SK-N-SH treated with all-trans-retinoic acid at 6 μM for 48 hours (cell line): ENCODE measurements around the gene C20orf204.

Experiments used
- ATAC-seq: fragments of 200-7000 bp; cut with Tn5 transposase; 3 replicates; pipeline ENCODE4 v1.9.1; 2020; ENCODE audit warnings: mild to moderate bottlenecking, moderate library complexity
- ARNTL ChIP-seq: fragments of 450-650 bp; formaldehyde crosslinking; IDR thresholded peaks from 2 replicates; pipeline ENCODE4 v1.5.0; 2020; ENCODE audit warnings: low read depth, mild to moderate bottlenecking, moderate library complexity, borderline replicate concordance
- BACH2 ChIP-seq: fragments of 250-450 bp; sonication (Bioruptor Pico); IDR thresholded peaks from 2 replicates; pipeline ENCODE4 v1.9.0; 2021; ENCODE audit warnings: mild to moderate bottlenecking, borderline replicate concordance
- CREB5 ChIP-seq: fragments of 250-450 bp; sonication (Bioruptor Pico); IDR thresholded peaks from 2 replicates; pipeline ENCODE4 v1.5.1; 2020; ENCODE audit warnings: low read depth, mild to moderate bottlenecking, moderate library complexity
- CSDC2 ChIP-seq: fragments of 250-450 bp; sonication (Bioruptor Pico); IDR thresholded peaks from 2 replicates; pipeline ENCODE4 v1.5.0; 2020; ENCODE audit warnings: mild to moderate bottlenecking, moderate library complexity
- CSRNP3 ChIP-seq: fragments of 250-450 bp; sonication (Bioruptor Pico); IDR thresholded peaks from 2 replicates; pipeline ENCODE4 v1.5.1; 2021; ENCODE audit warnings: mild to moderate bottlenecking, moderate library complexity
- ESRRG ChIP-seq: fragments of 250-450 bp; sonication (Bioruptor Pico); IDR thresholded peaks from 2 replicates; pipeline ENCODE4 v1.6.1; 2021; ENCODE audit warnings: mild to moderate bottlenecking
- GLIS3 ChIP-seq: fragments of 250-450 bp; sonication (Bioruptor Pico); IDR thresholded peaks from 2 replicates; pipeline ENCODE4 v1.5.0; 2020; ENCODE audit warnings: mild to moderate bottlenecking, moderate library complexity
- ISL1 ChIP-seq: fragments of 250-450 bp; sonication (Bioruptor Pico); IDR thresholded peaks from 2 replicates; pipeline ENCODE4 v2.1.2; 2022; ENCODE audit warnings: mild to moderate bottlenecking, moderate library complexity
- OSR1 ChIP-seq: fragments of 250-450 bp; sonication (Bioruptor Pico); IDR thresholded peaks from 2 replicates; pipeline ENCODE4 v1.8.0; 2022; ENCODE audit warnings: moderate library complexity, mild to moderate bottlenecking, inconsistent platforms
- PATZ1 ChIP-seq: fragments of 250-450 bp; sonication (Bioruptor Pico); IDR thresholded peaks from 2 replicates; pipeline ENCODE4 v1.8.0; 2020; ENCODE audit warnings: mild to moderate bottlenecking, moderate library complexity, borderline replicate concordance
- POU6F1 ChIP-seq: fragments of 250-450 bp; sonication (Bioruptor Pico); IDR thresholded peaks from 2 replicates; pipeline ENCODE4 v1.8.0; 2021; ENCODE audit warnings: low read depth, mild to moderate bottlenecking, moderate library complexity, borderline replicate concordance
- PPARA ChIP-seq: fragments of 250-450 bp; sonication (Bioruptor Pico); IDR thresholded peaks from 2 replicates; pipeline ENCODE4 v1.5.0; 2020; ENCODE audit warnings: mild to moderate bottlenecking, borderline replicate concordance
- RARB ChIP-seq: fragments of 250-450 bp; sonication (Bioruptor Pico); IDR thresholded peaks from 2 replicates; pipeline ENCODE4 v1.8.0; 2021; ENCODE audit warnings: mild to moderate bottlenecking, moderate library complexity
- SNAI2 ChIP-seq: fragments of 250-450 bp; sonication (Bioruptor Pico); IDR thresholded peaks from 2 replicates; pipeline ENCODE4 v1.5.0; 2020; ENCODE audit warnings: mild to moderate bottlenecking, moderate library complexity
- TSHZ2 ChIP-seq: fragments of 250-450 bp; sonication (Bioruptor Pico); IDR thresholded peaks from 2 replicates; pipeline ENCODE4 v1.5.0; 2020; ENCODE audit warnings: mild to moderate bottlenecking, moderate library complexity
- ZC3H10 ChIP-seq: fragments of 250-450 bp; sonication (Bioruptor Pico); IDR thresholded peaks from 2 replicates; pipeline ENCODE4 v1.5.1; 2021; ENCODE audit warnings: mild to moderate bottlenecking, moderate library complexity
- ZFP30 ChIP-seq: fragments of 450-650 bp; formaldehyde crosslinking; IDR thresholded peaks from 2 replicates; pipeline ENCODE4 v1.5.0; 2022; ENCODE audit warnings: mild to moderate bottlenecking, moderate library complexity
- ZNF565 ChIP-seq: fragments of 450-650 bp; formaldehyde crosslinking; conservative IDR thresholded peaks from 2 replicates; pipeline ENCODE4 v1.5.0; 2020; ENCODE audit warnings: low read depth, mild to moderate bottlenecking, moderate library complexity
- ZNF70 ChIP-seq: fragments of 450-650 bp; formaldehyde crosslinking; IDR thresholded peaks from 2 replicates; pipeline ENCODE4 v1.5.0; 2020; ENCODE audit warnings: mild to moderate bottlenecking, moderate library complexity

The C20orf204 gene

GRCh38 chr20:64067733-64068307 is 31.8 kb downstream of the C20orf204 start:
- TF ChIP-seq OSR1 (CRISPR knock-in tag) = no peak
- TF ChIP-seq RARB (CRISPR knock-in tag) = no peak
- no peak for TF ChIP-seq CSDC2 (CRISPR knock-in tag)
- no peak for TF ChIP-seq PPARA (CRISPR knock-in tag)
- TF ChIP-seq SNAI2 (CRISPR knock-in tag) = no peak
- TF ChIP-seq BACH2 (CRISPR knock-in tag) = no peak
- no peak for TF ChIP-seq ARNTL (CRISPR knock-in tag)
- TF ChIP-seq POU6F1 (CRISPR knock-in tag) = no peak
- no peak for TF ChIP-seq PATZ1 (CRISPR knock-in tag)
- no peak for TF ChIP-seq ZNF70 (CRISPR knock-in tag)
- TF ChIP-seq CSRNP3 (CRISPR knock-in tag) = no peak
- TF ChIP-seq ZC3H10 (CRISPR knock-in tag) = no peak
- TF ChIP-seq ZNF565 = no peak
- TF ChIP-seq GLIS3 (CRISPR knock-in tag) = no peak
- TF ChIP-seq ISL1 (CRISPR knock-in tag) = no peak
- no peak for ATAC-seq

- TF ChIP-seq ARNTL (CRISPR knock-in tag) (no peak), RARB (CRISPR knock-in tag) (no peak), ZFP30 (CRISPR knock-in tag) (no peak), TSHZ2 (CRISPR knock-in tag) (no peak)
- TF ChIP-seq, all 23 proteins: peak for 0
- no peak for ATAC-seq
These were observed 32.6 kb downstream of the C20orf204 start for GRCh38 chr20:64068386-64069208.

GRCh38 chr20:64069209-64069613 is 33.2 kb downstream of the C20orf204 start:
- no peak for ATAC-seq
- no peak for TF ChIP-seq ZFP30 (CRISPR knock-in tag)
- no peak for TF ChIP-seq CSRNP3 (CRISPR knock-in tag)
- no peak for TF ChIP-seq PPARA (CRISPR knock-in tag)
- no peak for TF ChIP-seq ARNTL (CRISPR knock-in tag)
- TF ChIP-seq ESRRG (CRISPR knock-in tag) = no peak
- TF ChIP-seq CREB5 (CRISPR knock-in tag) = no peak
- no peak for TF ChIP-seq RARB (CRISPR knock-in tag)
- TF ChIP-seq OSR1 (CRISPR knock-in tag) = no peak
- no peak for TF ChIP-seq CSDC2 (CRISPR knock-in tag)
- no peak for TF ChIP-seq ISL1 (CRISPR knock-in tag)
- TF ChIP-seq PATZ1 (CRISPR knock-in tag) = no peak
- TF ChIP-seq TSHZ2 (CRISPR knock-in tag) = no peak
